GM12873 (cell line): ENCODE measurements around the gene MTHFSD.

ENCODE experiments used
- TF ChIP-seq, protein P1 (sequence below): IDR thresholded peaks from 2 replicates; pipeline ENCODE4 v1.5.1; 2012; ENCODE audit warnings: low read depth, mild to moderate bottlenecking, moderate library complexity, low read length, control low read depth; ENCODE audit not compliant: insufficient read depth; ENCODE audit errors: missing control alignments

MTHFSD gene

DNA sequence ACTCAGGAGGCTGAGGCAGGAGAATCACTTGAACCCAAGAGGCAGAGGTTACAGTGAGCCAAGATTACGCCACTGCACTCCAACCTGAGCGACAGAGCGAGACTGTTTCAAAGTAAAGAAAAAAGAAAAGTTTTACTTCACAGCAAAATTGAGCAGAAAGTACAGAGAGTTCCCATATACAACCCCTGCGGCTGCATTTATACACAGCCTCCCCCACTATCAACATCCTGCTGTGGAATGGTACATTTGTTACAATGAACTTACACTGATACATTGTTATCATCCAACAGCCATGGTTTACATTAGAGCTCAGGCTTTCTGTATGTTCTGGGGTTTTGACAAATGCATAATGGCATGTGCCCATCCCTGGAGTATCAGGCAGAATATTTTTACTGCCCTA, 2.6 kb upstream of the MTHFSD start:
- TF ChIP-seq, protein P1, sequence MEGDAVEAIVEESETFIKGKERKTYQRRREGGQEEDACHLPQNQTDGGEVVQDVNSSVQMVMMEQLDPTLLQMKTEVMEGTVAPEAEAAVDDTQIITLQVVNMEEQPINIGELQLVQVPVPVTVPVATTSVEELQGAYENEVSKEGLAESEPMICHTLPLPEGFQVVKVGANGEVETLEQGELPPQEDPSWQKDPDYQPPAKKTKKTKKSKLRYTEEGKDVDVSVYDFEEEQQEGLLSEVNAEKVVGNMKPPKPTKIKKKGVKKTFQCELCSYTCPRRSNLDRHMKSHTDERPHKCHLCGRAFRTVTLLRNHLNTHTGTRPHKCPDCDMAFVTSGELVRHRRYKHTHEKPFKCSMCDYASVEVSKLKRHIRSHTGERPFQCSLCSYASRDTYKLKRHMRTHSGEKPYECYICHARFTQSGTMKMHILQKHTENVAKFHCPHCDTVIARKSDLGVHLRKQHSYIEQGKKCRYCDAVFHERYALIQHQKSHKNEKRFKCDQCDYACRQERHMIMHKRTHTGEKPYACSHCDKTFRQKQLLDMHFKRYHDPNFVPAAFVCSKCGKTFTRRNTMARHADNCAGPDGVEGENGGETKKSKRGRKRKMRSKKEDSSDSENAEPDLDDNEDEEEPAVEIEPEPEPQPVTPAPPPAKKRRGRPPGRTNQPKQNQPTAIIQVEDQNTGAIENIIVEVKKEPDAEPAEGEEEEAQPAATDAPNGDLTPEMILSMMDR = no peak

DNA sequence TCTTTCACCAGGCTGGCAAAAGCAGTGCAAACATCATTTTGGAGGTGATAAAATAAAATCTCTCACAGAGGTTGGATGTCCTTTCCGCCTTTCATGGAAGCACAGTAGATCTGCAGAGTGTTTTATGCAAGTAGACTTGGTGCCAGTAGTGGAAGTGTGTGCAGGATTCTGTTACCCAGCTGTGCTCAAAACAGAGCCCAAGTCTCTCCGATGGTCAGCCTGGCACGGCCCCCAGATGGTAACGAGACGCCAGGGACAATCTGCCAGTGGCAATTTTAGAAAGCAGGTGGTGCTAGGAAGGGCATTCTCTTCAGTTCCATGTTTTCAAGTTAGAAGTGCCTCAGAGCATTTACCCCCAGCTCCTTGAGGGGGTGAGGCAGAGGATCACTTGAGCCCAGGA, 1.5 kb upstream of the MTHFSD start:
- TF ChIP-seq, protein P1 = no peak

DNA sequence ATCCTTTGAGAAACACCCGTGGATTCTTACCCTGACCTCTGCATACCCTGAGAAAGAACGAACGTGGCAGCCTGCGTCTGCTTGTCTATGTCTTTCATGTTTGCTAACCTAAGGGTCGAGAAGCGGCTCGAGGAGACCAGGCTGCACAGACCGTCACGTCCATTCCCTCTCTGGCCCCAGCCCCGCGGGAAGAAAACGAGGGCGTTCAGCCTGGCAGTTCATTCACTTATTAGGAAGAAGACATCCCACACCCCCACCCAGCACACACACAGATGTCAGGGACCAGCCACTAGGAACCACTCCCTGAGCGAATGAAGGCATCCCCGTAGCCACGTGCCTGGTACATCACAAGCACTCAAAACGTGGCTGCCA, 655 bp upstream of the MTHFSD start:
- TF ChIP-seq, protein P1 = no peak

DNA sequence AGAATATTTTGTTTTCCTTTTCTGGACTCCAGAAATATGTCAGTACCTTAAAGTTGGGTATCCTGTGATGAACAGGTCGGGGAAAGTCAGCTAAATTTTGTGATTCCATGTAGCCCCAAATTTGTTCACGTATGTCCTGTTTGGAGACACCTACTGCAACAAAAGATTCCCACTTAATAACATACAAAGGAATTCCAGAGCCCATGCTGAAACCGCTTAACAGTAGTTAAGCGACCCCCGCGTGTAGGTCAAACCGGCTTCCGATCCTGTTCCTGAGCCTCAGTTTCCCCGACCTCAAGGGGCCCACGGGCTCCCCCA, 477 bp downstream of the MTHFSD start:
- TF ChIP-seq, protein P1 = no peak

DNA sequence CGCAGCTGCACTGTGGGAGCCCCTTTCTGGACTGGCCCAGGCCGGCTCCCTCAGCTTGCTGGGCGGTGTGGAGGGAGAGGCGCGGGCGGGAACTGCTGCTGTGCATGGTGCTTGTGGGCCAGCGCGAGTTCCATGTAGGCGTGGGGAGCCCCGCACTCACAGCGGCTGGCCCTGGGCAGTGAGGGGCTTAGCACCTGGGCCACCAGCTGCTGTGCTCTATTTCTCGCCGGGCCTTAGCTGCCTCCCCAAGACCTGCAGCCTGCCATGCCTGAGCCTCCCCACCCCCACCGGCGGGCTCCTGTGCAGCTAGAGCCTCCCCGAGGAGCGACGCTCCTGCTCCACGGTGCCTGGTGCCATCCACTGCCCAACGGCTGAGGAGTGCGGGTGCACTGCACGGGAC, 1.7 kb downstream of the MTHFSD start:
- TF ChIP-seq, protein P1 = no peak

DNA sequence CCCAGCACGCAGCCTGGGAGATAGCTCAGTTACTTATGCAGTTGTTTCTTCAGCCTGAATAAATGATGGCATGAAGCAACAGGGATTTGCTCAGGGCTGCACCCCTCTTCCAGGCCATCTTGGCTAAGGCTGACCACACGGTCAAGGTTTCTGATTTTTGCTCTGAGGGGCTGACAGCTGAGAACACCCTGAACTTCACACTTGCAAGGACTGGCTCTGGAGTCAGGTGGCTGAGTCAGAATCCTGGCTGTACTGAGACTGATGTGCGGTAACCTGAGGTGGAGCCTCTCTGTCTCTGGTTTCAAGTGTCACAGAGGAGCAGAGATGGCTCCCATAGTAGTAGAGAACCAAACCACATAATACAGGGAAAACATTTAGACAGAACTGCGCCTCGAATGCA, 4.8 kb downstream of the MTHFSD start:
- TF ChIP-seq, protein P1 = no peak

DNA sequence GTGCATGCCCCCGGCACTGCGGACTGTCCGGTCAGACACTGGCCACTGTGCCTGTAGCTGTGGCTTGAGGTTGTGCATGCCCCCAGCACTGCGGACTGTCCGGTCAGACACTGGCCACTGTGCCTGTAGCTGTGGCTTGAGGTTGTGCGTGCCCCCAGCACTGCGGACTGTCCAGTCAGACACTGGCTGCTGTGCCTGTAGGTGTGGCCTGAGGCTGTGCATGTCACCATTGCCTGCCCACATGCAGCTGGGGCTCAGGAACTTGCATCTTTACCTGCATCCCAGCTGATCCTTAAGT, 5.2 kb downstream of the MTHFSD start:
- TF ChIP-seq, protein P1 = no peak
